Chondrocyte (in vitro differentiated cells): ENCODE data around the gene HSCB. TPM values are rescaled to one million over a fixed set of nuclear protein-coding genes. Genes with fewer than 3 reads are reported as not detected.

Experiments
- DNase-seq: peaks from one replicate; pipeline ENCODE4 v3.0.0; 2021; ENCODE audit warnings: mixed read lengths, low spot score
- H3K27ac Mint-ChIP-seq: one replicate; pipeline ENCODE4 v1.8.0; 2021; ENCODE audit warnings: mild to moderate bottlenecking, moderate library complexity, mixed read lengths; ENCODE audit not compliant: unreplicated experiment
- H3K27me3 Mint-ChIP-seq: 2 replicates; pipeline ENCODE4 v1.8.0; 2021; ENCODE audit warnings: low read depth, mixed read lengths
- H3K36me3 Mint-ChIP-seq: 2 replicates; pipeline ENCODE4 v1.8.0; 2021; ENCODE audit warnings: low read depth, mixed read lengths
- H3K4me1 Mint-ChIP-seq: 2 replicates; pipeline ENCODE4 v1.8.0; 2021; ENCODE audit warnings: low read depth, mild to moderate bottlenecking, mixed read lengths
- H3K4me3 Mint-ChIP-seq: one replicate; pipeline ENCODE4 v1.8.0; 2021; ENCODE audit warnings: mild to moderate bottlenecking, moderate library complexity, mixed read lengths; ENCODE audit not compliant: unreplicated experiment
- H3K9me3 Mint-ChIP-seq: 2 replicates; pipeline ENCODE4 v1.8.0; 2021; ENCODE audit warnings: low read depth, mixed read lengths
- CTCF ChIP-seq: fragments of 200-600 bp; sonication (generic); IDR thresholded peaks from 2 replicates; pipeline ENCODE4 v1.5.0; 2021; ENCODE audit warnings: antibody characterized with exemption, mild to moderate bottlenecking, moderate library complexity
- total RNA-seq: library from RNA; stranded (reverse); gene quantifications from 3 replicates; pipeline ENCODE4 v1.2.1, GENCODE V29; 2021

HSCB gene
- total RNA-seq, 1 donor from 2014 or later: 9.8 TPM

GRCh38 chr22:28771195-28771791, 29.5 kb downstream of the HSCB start:
- H3K27me3 Mint-ChIP-seq: no peaks in the 10 kb centered on the region
- TF ChIP-seq CTCF: no peak
- peaks cover 8% of the 10 kb centered on the region for H3K36me3 Mint-ChIP-seq
- H3K4me3 Mint-ChIP-seq: no peak overlapping the region
- no peaks in the 10 kb centered on the region for H3K9me3 Mint-ChIP-seq
- H3K4me1 Mint-ChIP-seq: peaks cover 16% of the 10 kb centered on the region
- no peak overlapping the region for H3K27ac Mint-ChIP-seq
- DNase-seq: no peak

- TF ChIP-seq CTCF: peak; percentile 61
- Mint-ChIP-seq H3K36me3 (peaks cover 8% of the 10 kb centered on the region), H3K9me3 (no peaks in the 10 kb centered on the region), H3K4me1 (peaks cover 16% of the 10 kb centered on the region), H3K4me3 (peak within 1 kb of the TSS; percentile 82), H3K27ac (peak within 1 kb of the TSS; percentile 96), H3K27me3 (no peaks in the 10 kb centered on the region)
- DNase-seq: peak; percentile 98
These were observed 31.0 kb downstream of the HSCB start, which contains the start of gene CCDC117 for GRCh38 chr22:28772633-28773460. TSS of gene CCDC117 (plus strand) at chr22:28772695. CDS start at chr22:28772850, 155 bp downstream.

GRCh38 chr22:28773461-28773867, 31.6 kb downstream of the HSCB start:
- peak overlapping the region; percentile 82 for H3K4me3 Mint-ChIP-seq
- no peak for DNase-seq
- no peaks in the 10 kb centered on the region for H3K9me3 Mint-ChIP-seq
- peaks cover 16% of the 10 kb centered on the region for H3K4me1 Mint-ChIP-seq
- peak overlapping the region; percentile 96 for H3K27ac Mint-ChIP-seq
- H3K36me3 Mint-ChIP-seq: peaks cover 8% of the 10 kb centered on the region
- H3K27me3 Mint-ChIP-seq: no peaks in the 10 kb centered on the region
- no peak for TF ChIP-seq CTCF

GRCh38 chr22:28774378-28774777, 32.5 kb downstream of the HSCB start:
- Mint-ChIP-seq H3K4me3 (peak overlapping the region; percentile 82), H3K4me1 (peaks cover 16% of the 10 kb centered on the region), H3K9me3 (no peaks in the 10 kb centered on the region), H3K27ac (peak overlapping the region; percentile 63), H3K27me3 (no peaks in the 10 kb centered on the region), H3K36me3 (peaks cover 8% of the 10 kb centered on the region)
- TF ChIP-seq CTCF: no peak
- DNase-seq: no peak

GRCh38 chr22:28779833-28780232, 38.0 kb downstream of the HSCB start:
- no peaks in the 10 kb centered on the region for H3K27me3 Mint-ChIP-seq
- no peaks in the 10 kb centered on the region for H3K9me3 Mint-ChIP-seq
- no peak for DNase-seq
- no peak for TF ChIP-seq CTCF
- H3K4me1 Mint-ChIP-seq: peaks cover under 1% of the 10 kb centered on the region
- H3K27ac Mint-ChIP-seq: no peak overlapping the region
- peaks cover 15% of the 10 kb centered on the region for H3K36me3 Mint-ChIP-seq
- H3K4me3 Mint-ChIP-seq: no peak overlapping the region
